Sigmoid colon (tissue), 7 donors: ENCODE measurements around the gene FAM9B. TPM values are rescaled to one million over a fixed set of nuclear protein-coding genes. Genes with fewer than 3 reads are reported as not detected.

Experiments used
- DNase-seq: peaks from one replicate; pipeline ENCODE4 v3.0.0-alpha.2; 2019
- H3K27ac ChIP-seq, 4 donors: fragments of 200-600 bp; sonication (generic); one replicate each; pipeline ENCODE4 v1.5.1; 2016 to 2019; ENCODE audit warnings: mild to moderate bottlenecking in 1 of 4
- H3K27me3 ChIP-seq, 3 donors: fragments of 200-600 bp; sonication (generic); one replicate each; pipeline ENCODE4 v1.5.1; 2019; ENCODE audit warnings: mild to moderate bottlenecking in 1 of 3
- H3K36me3 ChIP-seq, 4 donors: fragments of 200-600 bp; sonication (generic); one replicate each; pipeline ENCODE4 v1.5.1; 2016 to 2019
- H3K4me1 ChIP-seq, 4 donors: fragments of 200-600 bp; sonication (generic); one replicate each; pipeline ENCODE4 v1.5.1; 2017 to 2019
- H3K4me3 ChIP-seq, 4 donors: fragments of 200-600 bp; sonication (generic); one replicate each; pipeline ENCODE4 v1.5.1; 2017 to 2019; ENCODE audit warnings: mild to moderate bottlenecking in 2 of 4, moderate library complexity in 1 of 4
- H3K9me3 ChIP-seq, 4 donors: fragments of 200-600 bp in 3 of 4; sonication (generic) in 3 of 4; one replicate each; pipeline versions ENCODE4 v1.5.1 to v1.6.1; 2013 to 2019
- EP300 ChIP-seq, 4 donors: sonication (generic); formaldehyde crosslinking; IDR thresholded peaks; one replicate each; pipeline ENCODE4 v1.6.1; 2017; ENCODE audit warnings: antibody characterized with exemption in 4 of 4
- POLR2A ChIP-seq, 2 donors: fragments of 450-650 bp; IDR thresholded peaks; one replicate each; pipeline ENCODE4 v1.6.1; 2016; ENCODE audit warnings: antibody characterized with exemption in 2 of 2, mild to moderate bottlenecking in 2 of 2, moderate library complexity in 2 of 2
- POLR2AphosphoS5 ChIP-seq, 4 donors: sonication (generic); formaldehyde crosslinking; IDR thresholded peaks; one replicate each; pipeline ENCODE4 v1.6.1; 2017; ENCODE audit warnings: antibody characterized with exemption in 4 of 4
- WGBS, 2 donors: extraction: QIAGEN DNeasy Blood & Tissue Kit; methylation state at CpG; one replicate each; pipeline ENCODE4 v1.1.7; 2013; 5-methylcytosine and 5-hydroxymethylcytosine counted together
- intact Hi-C: fragments of 100-400 bp; cut with DNase I; formaldehyde crosslinking; loops from one replicate; pipeline ENCODE4 v1.15.1; 2023
- polyA plus RNA-seq, 3 donors: library from polyadenylated mRNA; stranded (reverse); fragments of 200-250 nt; gene quantifications; one replicate each; pipeline ENCODE4 v1.2.3, GENCODE V29; 2013
- total RNA-seq, 4 donors: library from RNA; depleted of rRNA; stranded (reverse); fragments of >200 nt; gene quantifications; one replicate each; pipeline ENCODE4 v1.1.0, GENCODE V29; 2016
- TF ChIP-seq, protein P1 (sequence below), 4 experiments: fragments of 450-650 bp in 3 of 4; fragments of 200-600 bp in 1 of 4; IDR thresholded peaks; one replicate each; pipeline ENCODE4 v1.5.1; 2016 to 2019; ENCODE audit warnings: antibody characterized with exemption in 4 of 4, mild to moderate bottlenecking in 3 of 4, moderate library complexity in 2 of 4
- donor health status: healthy with polysubstance abuse.
- donor health status: Bipolar disorder and iron deficiency.
- donor health status: healthy.

Gene FAM9B
- not detected for total RNA-seq
- polyA plus RNA-seq = not detected

- no peak for DNase-seq
- H3K4me3 ChIP-seq = no peak within 1 kb of the TSS
- intact Hi-C loops = no loop called here
- H3K27me3 ChIP-seq = no peaks in the 10 kb centered on the region
- no peaks in the 10 kb centered on the region for H3K9me3 ChIP-seq
- TF ChIP-seq POLR2AphosphoS5 (IDR thresholded peaks at IDR 0.05) (no peak), POLR2A (IDR thresholded peaks at IDR 0.05) (no peak), EP300 (IDR thresholded peaks at IDR 0.05) (no peak)
- TF ChIP-seq, protein P1, sequence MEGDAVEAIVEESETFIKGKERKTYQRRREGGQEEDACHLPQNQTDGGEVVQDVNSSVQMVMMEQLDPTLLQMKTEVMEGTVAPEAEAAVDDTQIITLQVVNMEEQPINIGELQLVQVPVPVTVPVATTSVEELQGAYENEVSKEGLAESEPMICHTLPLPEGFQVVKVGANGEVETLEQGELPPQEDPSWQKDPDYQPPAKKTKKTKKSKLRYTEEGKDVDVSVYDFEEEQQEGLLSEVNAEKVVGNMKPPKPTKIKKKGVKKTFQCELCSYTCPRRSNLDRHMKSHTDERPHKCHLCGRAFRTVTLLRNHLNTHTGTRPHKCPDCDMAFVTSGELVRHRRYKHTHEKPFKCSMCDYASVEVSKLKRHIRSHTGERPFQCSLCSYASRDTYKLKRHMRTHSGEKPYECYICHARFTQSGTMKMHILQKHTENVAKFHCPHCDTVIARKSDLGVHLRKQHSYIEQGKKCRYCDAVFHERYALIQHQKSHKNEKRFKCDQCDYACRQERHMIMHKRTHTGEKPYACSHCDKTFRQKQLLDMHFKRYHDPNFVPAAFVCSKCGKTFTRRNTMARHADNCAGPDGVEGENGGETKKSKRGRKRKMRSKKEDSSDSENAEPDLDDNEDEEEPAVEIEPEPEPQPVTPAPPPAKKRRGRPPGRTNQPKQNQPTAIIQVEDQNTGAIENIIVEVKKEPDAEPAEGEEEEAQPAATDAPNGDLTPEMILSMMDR (IDR thresholded peaks at IDR 0.05) = no peak
- no peak within 1 kb of the TSS for H3K27ac ChIP-seq
- no peaks in the 10 kb centered on the region for H3K36me3 ChIP-seq
- H3K4me1 ChIP-seq = no peaks in the 10 kb centered on the region
- WGBS, 2 donors = 84 to 91% methylated on average over 11 of the region's 11 CpGs
These were observed at the start of gene FAM9B for GRCh38 chrX:9033989-9034388. Gene FAM9B, minus strand, starts transcription at chrX:9034127. Its CDS starts 1,141 bp downstream, at chrX:9032986.

GRCh38 chrX:9081271-9081670, 47.3 kb upstream of the FAM9B start:
- Histone ChIP-seq H3K4me3 (no peak overlapping the region), H3K9me3 (peaks cover 0 to 4% (median 0%) of the 10 kb centered on the region in 4 donors), H3K27ac (no peak overlapping the region), H3K36me3 (no peaks in the 10 kb centered on the region), H3K4me1 (no peaks in the 10 kb centered on the region), H3K27me3 (no peaks in the 10 kb centered on the region)
- TF ChIP-seq POLR2A (IDR thresholded peaks at IDR 0.05) (no peak), POLR2AphosphoS5 (IDR thresholded peaks at IDR 0.05) (no peak), EP300 (IDR thresholded peaks at IDR 0.05) (no peak)
- TF ChIP-seq, protein P1 (IDR thresholded peaks at IDR 0.05) = no peak
- DNase-seq = no peak
- intact Hi-C loops = no loop called here
- 84 to 91% methylated on average over 2 of the region's 2 CpGs for WGBS, 2 donors

- TF ChIP-seq EP300 (IDR thresholded peaks at IDR 0.05) (no peak), POLR2A (IDR thresholded peaks at IDR 0.05) (no peak), POLR2AphosphoS5 (IDR thresholded peaks at IDR 0.05) (no peak)
- TF ChIP-seq, protein P1 (IDR thresholded peaks at IDR 0.05) = no peak
- WGBS, 2 donors = 55 to 78% methylated on average over 5 of the region's 5 CpGs
- intact Hi-C loops = no loop called here
These were observed 40.4 kb upstream of the FAM9B start for GRCh38 chrX:9074326-9074725.

GRCh38 chrX:9072281-9072680, 38.4 kb upstream of the FAM9B start:
- 65 to 81% methylated on average over 5 of the region's 5 CpGs for WGBS, 2 donors
- intact Hi-C loops = no loop called here
- DNase-seq = no peak
- H3K27ac ChIP-seq = no peak overlapping the region
- no peak overlapping the region for H3K4me3 ChIP-seq
- no peaks in the 10 kb centered on the region for H3K36me3 ChIP-seq
- peaks cover 0 to 4% (median 0%) of the 10 kb centered on the region in 4 donors for H3K4me1 ChIP-seq
- H3K27me3 ChIP-seq = no peaks in the 10 kb centered on the region
- TF ChIP-seq, protein P1 (IDR thresholded peaks at IDR 0.05) = no peak
- TF ChIP-seq POLR2AphosphoS5 (IDR thresholded peaks at IDR 0.05) = no peak
- no peak for TF ChIP-seq EP300 (IDR thresholded peaks at IDR 0.05)
- TF ChIP-seq POLR2A (IDR thresholded peaks at IDR 0.05) = no peak
- H3K9me3 ChIP-seq = no peaks in the 10 kb centered on the region

More at GRCh38 chrX:9074326-9074725, 40.4 kb upstream of the FAM9B start:
- DNase-seq = no peak
- no peak overlapping the region for H3K27ac ChIP-seq
- H3K4me1 ChIP-seq = no peaks in the 10 kb centered on the region
- H3K27me3 ChIP-seq = no peaks in the 10 kb centered on the region
- no peak overlapping the region for H3K4me3 ChIP-seq
- H3K36me3 ChIP-seq = no peaks in the 10 kb centered on the region
- H3K9me3 ChIP-seq = peaks cover 0 to 3% (median 0%) of the 10 kb centered on the region in 4 donors
